BLaER1 treated with 17β-estradiol and CSF1 and Interleukin-3, amounts not matched to agents 10 nM and 100 nM (cell line): Measurements from ENCODE around the gene MRPS7.
A peak's percentile ranks its signal among the peaks of the same experiment; 100 is the strongest.
"Not testable (repeated sequence)": the region's sequence is repeated elsewhere in the genome, so short reads cannot be mapped to it uniquely, and the experiment has no call there.

Experiments used
- H3K27ac ChIP-seq, 11 experiments: shearing (Covaris generic); formaldehyde crosslinking; 2 replicates each; pipeline ENCODE4 v1.8.1; 2022
- H3K27me3 ChIP-seq, 11 experiments: shearing (Covaris generic); formaldehyde crosslinking; 2 replicates each; pipeline ENCODE4 v1.8.1; 2022
- H3K36me3 ChIP-seq, 11 experiments: shearing (Covaris generic); formaldehyde crosslinking; 2 replicates each; pipeline ENCODE4 v1.8.1; 2022
- H3K4me1 ChIP-seq, 10 experiments: shearing (Covaris generic); formaldehyde crosslinking; 2 replicates each; pipeline ENCODE4 v1.8.1; 2022
- H3K4me2 ChIP-seq, 11 experiments: shearing (Covaris generic); formaldehyde crosslinking; 2 replicates each; pipeline ENCODE4 v1.8.1; 2022
- H3K4me3 ChIP-seq, 10 experiments: shearing (Covaris generic); formaldehyde crosslinking; 2 replicates each; pipeline ENCODE4 v1.8.1; 2022
- H3K9ac ChIP-seq, 11 experiments: shearing (Covaris generic); formaldehyde crosslinking; 2 replicates each; pipeline ENCODE4 v1.8.1; 2022
- H3K9me3 ChIP-seq, 11 experiments: shearing (Covaris generic); formaldehyde crosslinking; replicated peaks in 1 of 11; 2 replicates each; pipeline ENCODE4 v1.8.1; 2022
- H4K20me1 ChIP-seq, 11 experiments: shearing (Covaris generic); formaldehyde crosslinking; 2 replicates each; pipeline ENCODE4 v1.8.1; 2022
- Cebpa-rat ChIP-seq, 11 experiments: shearing (Covaris generic); IDR thresholded peaks; 2 replicates each; pipeline ENCODE4 v1.8.1; 2022

Gene MRPS7

DNA sequence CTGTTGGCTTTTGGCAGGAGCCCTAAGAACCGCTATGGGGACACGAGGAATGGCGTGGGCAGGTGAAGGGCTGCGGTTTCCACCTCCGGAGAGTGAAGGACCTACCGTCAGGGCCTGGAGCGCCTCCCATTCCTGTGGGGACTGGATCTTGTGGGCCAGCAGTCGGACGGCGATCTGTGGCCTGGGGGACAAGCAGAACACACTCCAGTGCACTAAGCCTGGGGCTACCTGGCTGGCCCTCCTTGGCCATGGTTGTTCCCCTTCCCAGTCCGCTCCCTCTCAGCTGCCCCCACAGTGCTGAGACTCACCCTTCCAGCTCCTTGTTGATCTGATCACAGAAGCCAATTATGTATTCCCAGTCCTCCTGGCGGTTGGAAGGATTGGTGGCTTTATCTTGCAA lies 15.3 kb upstream of the MRPS7 start:
- Histone ChIP-seq H3K9me3 (no peaks in the 10 kb centered on the region), H3K36me3 (peaks cover 51 to 70% (median 61%) of the 10 kb centered on the region in 11 experiments), H3K27me3 (no peaks in the 10 kb centered on the region), H3K4me1 (peaks cover 71 to 95% (median 87%) of the 10 kb centered on the region in 10 experiments), H3K4me2 (peak overlapping the region; percentile 78 to 96 (median 90); a peak in 21 of 22 replicates), H3K27ac (peak overlapping the region in 9 of 11 experiments; percentile 26 to 89 (median 80); a peak in 17 of 22 replicates), H3K4me3 (no peak overlapping the region), H4K20me1 (peaks cover 0 to 72% (median 12%) of the 10 kb centered on the region in 11 experiments; a peak in 13 of 22 replicates), H3K9ac (peak overlapping the region in 9 of 11 experiments; percentile 27 to 80 (median 71); a peak in 17 of 22 replicates)
- TF ChIP-seq Cebpa-rat (IDR thresholded peaks at IDR 0.05), result no peak

DNA sequence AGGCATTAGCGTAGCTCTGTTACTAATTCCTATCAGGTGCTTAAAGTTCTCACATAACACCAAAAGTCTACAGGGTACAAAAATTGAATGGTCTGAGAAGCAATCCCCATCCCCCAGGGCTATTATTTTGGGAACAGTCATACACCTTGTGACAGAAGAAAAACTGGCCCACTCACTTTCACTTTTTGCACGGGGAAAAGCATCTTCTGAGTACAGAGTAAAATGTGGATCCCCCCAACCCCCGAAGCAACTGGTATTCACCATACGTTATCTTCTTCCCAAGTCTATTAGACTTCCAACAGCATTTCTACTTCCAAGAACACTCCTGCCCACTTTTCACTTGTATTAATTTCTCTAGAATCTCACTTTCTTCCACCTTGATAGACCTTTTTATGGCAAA lies 12.1 kb upstream of the MRPS7 start:
- H3K27ac ChIP-seq, result peak overlapping the region; percentile 37 to 79 (median 73); a peak in 21 of 22 replicates
- H3K9me3 ChIP-seq, result no peaks in the 10 kb centered on the region
- peaks cover 26 to 40% (median 32%) of the 10 kb centered on the region in 11 experiments for H3K36me3 ChIP-seq
- TF ChIP-seq Cebpa-rat (IDR thresholded peaks at IDR 0.05), result no peak
- H3K27me3 ChIP-seq, result no peaks in the 10 kb centered on the region
- H3K4me1 ChIP-seq, result peaks cover 61 to 82% (median 70%) of the 10 kb centered on the region in 10 experiments
- peak overlapping the region; percentile 51 to 69 (median 61); a peak in 20 of 22 replicates for H3K9ac ChIP-seq
- H4K20me1 ChIP-seq, result peaks cover 5 to 82% (median 24%) of the 10 kb centered on the region in 11 experiments; a peak in 13 of 22 replicates
- peak overlapping the region; percentile 71 to 96 (median 88) for H3K4me2 ChIP-seq
- H3K4me3 ChIP-seq, result peak overlapping the region in 6 of 10 experiments; percentile 31 to 50 (median 38); a peak in 9 of 20 replicates

DNA sequence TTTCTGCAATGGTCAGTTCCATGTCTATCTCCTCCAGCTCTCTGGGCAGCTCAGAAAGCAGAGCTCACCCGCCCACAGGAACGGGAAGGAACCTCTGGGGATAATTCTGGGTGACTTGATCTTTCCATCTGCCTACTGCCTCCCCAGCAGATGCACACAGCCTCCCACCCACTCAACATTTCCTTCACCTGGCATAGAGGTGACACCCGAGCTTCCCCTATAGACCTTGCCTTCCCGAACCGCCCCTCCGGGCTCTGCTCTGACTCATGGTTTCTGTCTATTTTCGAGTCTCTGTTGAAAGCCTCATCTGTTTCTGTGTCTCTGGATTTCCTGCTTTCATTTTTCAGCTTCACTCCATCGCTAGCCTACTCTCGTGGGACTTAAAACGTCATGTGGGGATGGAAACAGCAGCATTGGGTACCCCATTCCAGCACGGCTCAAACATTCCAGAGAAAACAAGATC lies 11.6 kb upstream of the MRPS7 start:
- Histone ChIP-seq H3K27ac (peak overlapping the region; percentile 37 to 79 (median 73)), H4K20me1 (peaks cover 5 to 81% (median 24%) of the 10 kb centered on the region in 11 experiments; a peak in 13 of 22 replicates), H3K27me3 (no peaks in the 10 kb centered on the region), H3K9me3 (no peaks in the 10 kb centered on the region), H3K4me2 (peak overlapping the region; percentile 71 to 96 (median 88)), H3K4me1 (peaks cover 56 to 77% (median 66%) of the 10 kb centered on the region in 10 experiments), H3K36me3 (peaks cover 26 to 37% (median 30%) of the 10 kb centered on the region in 11 experiments), H3K9ac (peak overlapping the region; percentile 51 to 69 (median 61)), H3K4me3 (peak overlapping the region in 7 of 10 experiments; percentile 31 to 50 (median 37); a peak in 10 of 20 replicates)
- TF ChIP-seq Cebpa-rat (IDR thresholded peaks at IDR 0.05), result peak in 1 of 11 experiments; percentile 30; a peak in 1 of 22 replicates

DNA sequence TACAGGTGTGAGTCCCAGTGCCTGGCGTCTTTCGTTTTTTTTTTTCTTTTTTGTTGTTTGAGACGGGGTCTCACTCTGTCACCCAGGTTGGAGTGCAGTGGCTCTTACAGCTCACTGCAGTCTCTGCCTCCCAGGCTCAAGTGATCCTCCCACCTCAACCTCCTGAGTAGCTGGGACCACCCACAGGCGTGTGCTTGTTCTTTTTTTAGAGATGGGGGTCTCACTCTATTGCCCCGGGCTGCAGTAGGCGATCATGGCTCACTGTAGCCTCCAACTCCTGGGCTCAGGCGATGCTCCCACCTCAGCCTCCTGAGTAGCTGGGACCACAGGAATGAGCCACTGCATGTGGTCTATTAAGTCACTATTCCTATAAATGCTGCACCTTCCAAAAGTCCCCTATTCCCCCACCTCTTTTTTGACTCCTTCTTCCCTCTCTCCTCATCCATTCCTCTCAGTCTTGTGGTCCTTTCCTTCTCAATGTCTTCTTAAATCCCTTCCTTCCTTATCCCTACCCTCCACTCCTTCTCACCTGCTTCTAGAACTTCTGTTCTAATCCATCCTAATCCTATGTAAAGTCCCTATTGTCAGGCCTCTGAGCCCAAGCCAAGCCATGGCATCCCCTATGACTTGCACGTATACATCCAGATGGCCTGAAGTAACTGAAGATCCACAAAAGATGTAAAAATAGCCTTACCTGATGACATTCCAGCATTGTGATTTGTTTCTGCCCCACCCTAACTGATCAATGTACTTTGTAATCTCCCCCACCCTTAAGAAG lies 9.5 kb upstream of the MRPS7 start:
- Histone ChIP-seq H3K9me3 (no peaks in the 10 kb centered on the region), H3K4me1 (peaks cover 38 to 58% (median 48%) of the 10 kb centered on the region in 10 experiments), H3K4me2 (peak overlapping the region; percentile 71 to 96 (median 88)), H3K4me3 (no peak overlapping the region), H3K27me3 (no peaks in the 10 kb centered on the region), H3K9ac (peak overlapping the region in 7 of 11 experiments; percentile 7 to 69 (median 41); a peak in 7 of 22 replicates), H3K36me3 (peaks cover 7 to 16% (median 13%) of the 10 kb centered on the region in 11 experiments; a peak in 16 of 22 replicates), H3K27ac (peak overlapping the region in 10 of 11 experiments; percentile 20 to 79 (median 74); a peak in 19 of 22 replicates), H4K20me1 (peaks cover 5 to 67% (median 24%) of the 10 kb centered on the region in 11 experiments; a peak in 14 of 22 replicates)
- TF ChIP-seq Cebpa-rat (IDR thresholded peaks at IDR 0.05), result no peak

DNA sequence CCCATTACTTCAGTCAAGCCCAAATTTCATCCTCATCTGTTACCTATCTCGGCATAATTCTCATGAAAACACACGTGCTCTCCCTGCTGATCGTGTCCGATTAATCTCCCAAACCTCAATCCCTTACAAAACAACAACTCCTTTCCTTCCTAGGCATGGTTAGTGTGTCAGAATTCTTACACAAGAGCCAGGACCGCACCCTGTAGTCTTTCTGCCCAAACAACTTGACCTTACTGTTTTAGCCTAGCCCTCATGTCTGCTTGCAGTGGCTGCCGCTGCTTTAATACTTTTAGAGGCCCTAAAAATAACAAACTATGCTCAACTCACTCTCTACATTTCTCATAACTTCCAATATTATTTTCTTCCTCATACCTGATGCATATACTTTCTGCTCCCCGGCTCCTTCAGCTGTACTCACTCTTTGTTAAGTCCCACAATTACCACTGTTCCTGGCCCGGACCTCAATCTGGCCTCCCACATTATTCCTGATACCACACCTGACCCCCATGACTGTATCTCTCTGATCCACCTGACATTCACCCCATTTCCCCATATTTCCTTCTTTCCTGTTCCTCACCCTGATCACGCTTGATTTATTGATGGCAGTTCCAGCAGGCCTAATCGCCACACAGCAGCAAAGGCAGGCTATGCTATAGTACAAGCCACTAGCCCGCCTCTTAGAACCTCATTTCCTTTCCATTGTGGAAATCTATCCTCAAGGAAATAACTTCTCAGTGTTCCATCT lies 5.6 kb upstream of the MRPS7 start:
- not testable (repeated sequence) for H3K4me2 ChIP-seq, H3K9ac ChIP-seq, H3K27me3 ChIP-seq, H3K9me3 ChIP-seq, H3K27ac ChIP-seq, H3K4me3 ChIP-seq
- Histone ChIP-seq H4K20me1 (peaks cover 5 to 63% (median 19%) of the 10 kb centered on the region in 11 experiments; a peak in 13 of 22 replicates), H3K36me3 (peaks cover 0 to 13% (median 3%) of the 10 kb centered on the region in 11 experiments; a peak in 7 of 22 replicates), H3K4me1 (peaks cover 27 to 47% (median 35%) of the 10 kb centered on the region in 10 experiments)

DNA sequence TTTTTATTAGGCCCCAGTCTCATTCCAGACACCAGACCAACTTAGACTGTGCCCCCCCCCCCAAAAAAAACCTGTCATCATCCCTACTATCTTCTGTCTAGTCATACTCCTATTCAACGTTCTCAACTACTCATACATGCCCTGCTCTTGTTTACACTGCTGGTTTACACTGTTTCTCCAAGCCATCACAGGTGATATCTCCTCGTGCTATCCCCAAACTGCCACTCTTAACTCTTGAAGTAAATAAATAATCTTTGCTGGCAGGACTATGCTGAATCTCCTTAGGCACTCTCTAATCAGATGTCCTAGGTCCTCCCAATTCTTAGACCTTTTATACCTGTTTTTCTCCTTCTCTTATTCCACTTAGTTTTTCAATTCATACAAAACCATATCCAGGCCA lies 4.5 kb upstream of the MRPS7 start:
- Histone ChIP-seq H3K4me1 (peaks cover 16 to 36% (median 24%) of the 10 kb centered on the region in 10 experiments), H4K20me1 (peaks cover 1 to 52% (median 9%) of the 10 kb centered on the region in 11 experiments; a peak in 12 of 22 replicates), H3K36me3 (peaks cover 0 to 13% (median 2%) of the 10 kb centered on the region in 11 experiments; a peak in 7 of 22 replicates)
- not testable (repeated sequence) for H3K9ac ChIP-seq, H3K9me3 ChIP-seq, H3K27ac ChIP-seq, H3K4me2 ChIP-seq, H3K27me3 ChIP-seq, H3K4me3 ChIP-seq

DNA sequence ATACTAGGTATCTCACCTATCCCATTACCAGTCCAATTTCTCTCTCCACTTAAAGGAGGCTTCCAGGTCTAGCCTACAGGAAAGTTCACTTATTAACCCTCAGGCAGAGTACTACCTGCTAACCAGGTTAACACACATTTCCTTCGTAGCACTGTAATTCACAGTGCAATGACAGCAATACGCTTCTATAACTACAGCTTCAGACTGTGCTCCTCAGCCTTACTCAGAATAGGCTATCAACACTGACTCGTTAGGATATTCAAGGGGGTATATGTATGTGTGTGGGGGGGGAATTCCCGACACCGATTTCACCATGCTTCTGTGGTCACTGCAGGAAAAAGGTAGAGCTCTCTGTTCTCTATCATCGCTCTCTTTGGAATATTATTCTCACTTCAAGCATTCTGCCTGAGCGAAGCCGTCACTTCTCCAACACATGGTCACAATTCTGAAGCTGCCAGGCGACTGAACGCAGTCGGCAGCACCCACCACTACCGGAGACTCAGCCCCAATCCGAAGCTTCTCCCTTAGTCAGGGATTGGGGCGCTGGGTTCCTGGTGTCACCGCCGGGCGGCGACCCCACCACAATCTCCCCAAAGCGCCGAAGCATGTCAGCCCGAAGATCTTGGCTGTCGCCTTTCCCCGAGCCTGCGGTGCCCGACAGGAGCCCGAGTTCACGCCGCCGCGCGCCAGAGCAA lies 891 bp upstream of the MRPS7 start:
- Histone ChIP-seq H3K4me2 (peak overlapping the region; percentile 82 to 99 (median 94)), H3K27ac (peak overlapping the region; percentile 94 to 99 (median 97)), H3K9me3 (no peaks in the 10 kb centered on the region), H3K4me3 (peak overlapping the region; percentile 85 to 98 (median 88)), H4K20me1 (peaks cover 0 to 31% (median 13%) of the 10 kb centered on the region in 11 experiments; a peak in 9 of 22 replicates), H3K36me3 (peaks cover 25 to 43% (median 31%) of the 10 kb centered on the region in 11 experiments), H3K4me1 (peaks cover 27 to 50% (median 35%) of the 10 kb centered on the region in 10 experiments), H3K9ac (peak overlapping the region; percentile 95 to 99 (median 99)), H3K27me3 (no peaks in the 10 kb centered on the region)
- TF ChIP-seq Cebpa-rat (IDR thresholded peaks at IDR 0.05), result no peak

DNA sequence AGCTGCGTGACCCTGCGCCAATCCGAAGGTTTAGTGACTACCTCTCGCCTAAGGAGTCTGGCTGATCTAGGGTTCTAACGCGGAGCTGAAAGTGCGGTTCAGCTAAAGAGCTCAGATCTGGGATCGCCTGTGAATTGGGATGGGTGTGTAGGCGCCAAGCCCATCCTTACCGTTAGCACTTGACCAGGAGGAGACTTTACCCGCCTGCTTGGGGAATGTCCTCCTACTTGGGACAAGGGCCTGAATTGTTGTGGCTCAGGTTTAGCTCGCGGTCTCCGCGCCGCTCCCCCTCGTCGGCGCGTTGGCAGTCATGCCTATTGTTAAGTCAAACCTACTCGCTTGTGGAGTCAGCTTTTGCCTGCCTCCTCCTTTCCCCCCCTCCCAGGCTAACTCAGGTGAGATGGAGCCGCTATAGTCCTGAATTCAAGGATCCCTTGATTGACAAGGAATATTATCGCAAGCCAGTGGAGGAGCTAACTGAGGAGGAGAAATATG lies 480 bp downstream of the MRPS7 start:
- TF ChIP-seq Cebpa-rat (IDR thresholded peaks at IDR 0.05), result no peak
- Histone ChIP-seq H3K27me3 (no peaks in the 10 kb centered on the region), H3K36me3 (peaks cover 33 to 57% (median 44%) of the 10 kb centered on the region in 11 experiments), H3K4me1 (peaks cover 27 to 63% (median 43%) of the 10 kb centered on the region in 10 experiments), H4K20me1 (peaks cover 0 to 39% (median 19%) of the 10 kb centered on the region in 11 experiments; a peak in 10 of 22 replicates), H3K9ac (peak overlapping the region; percentile 95 to 99 (median 99)), H3K4me2 (peak overlapping the region; percentile 82 to 98 (median 95)), H3K4me3 (peak overlapping the region; percentile 85 to 98 (median 88)), H3K27ac (peak overlapping the region; percentile 94 to 99 (median 97)), H3K9me3 (no peaks in the 10 kb centered on the region)
